Endodermal cell (in vitro differentiated cells): ENCODE data around the gene ETV6. TPM values are rescaled to one million over a fixed set of nuclear protein-coding genes. Genes with fewer than 3 reads are reported as not detected.

ENCODE experiments used
- DNase-seq: peaks from one replicate; pipeline ENCODE4 v3.0.0-alpha.2; 2017
- H3K27ac ChIP-seq: 2 replicates; pipeline ENCODE4 v1.5.1; 2013; ENCODE audit warnings: mild to moderate bottlenecking, low read depth, low read length, moderate library complexity
- H3K27me3 ChIP-seq: 2 replicates; pipeline ENCODE4 v1.6.1; 2013; ENCODE audit warnings: mild to moderate bottlenecking, low read length, moderate library complexity; ENCODE audit not compliant: insufficient read depth, control insufficient read depth, poor library complexity, severe bottlenecking
- H3K36me3 ChIP-seq: 2 replicates; pipeline ENCODE4 v1.7.0; 2013; ENCODE audit warnings: mild to moderate bottlenecking, low read length, moderate library complexity; ENCODE audit not compliant: control insufficient read depth, insufficient read depth
- H3K4me1 ChIP-seq: one replicate; pipeline ENCODE4 v1.7.0; 2013; ENCODE audit warnings: low read length; ENCODE audit not compliant: control insufficient read depth, insufficient read depth
- H3K4me3 ChIP-seq: 2 replicates; pipeline ENCODE4 v1.5.1; 2013; ENCODE audit warnings: mild to moderate bottlenecking, low read length, moderate library complexity
- H3K9ac ChIP-seq: 2 replicates; pipeline ENCODE4 v1.6.1; 2013; ENCODE audit warnings: mild to moderate bottlenecking, low read length, moderate library complexity; ENCODE audit not compliant: poor library complexity, severe bottlenecking; ENCODE audit errors: extremely low read depth
- H3K9me3 ChIP-seq: 2 replicates; pipeline ENCODE4 v1.6.1; 2013; ENCODE audit warnings: mild to moderate bottlenecking, low read length, moderate library complexity; ENCODE audit not compliant: control insufficient read depth
- H3K27ac Mint-ChIP-seq: 2 replicates; pipeline ENCODE4 v1.8.0; 2020; ENCODE audit warnings: mixed read lengths
- H3K27me3 Mint-ChIP-seq: 2 replicates; pipeline ENCODE4 v1.8.0; 2021; ENCODE audit warnings: mild to moderate bottlenecking, mixed read lengths; ENCODE audit not compliant: insufficient read depth
- H3K36me3 Mint-ChIP-seq: 2 replicates; pipeline ENCODE4 v1.8.0; 2020; ENCODE audit warnings: low read depth, mixed read lengths
- H3K4me1 Mint-ChIP-seq: 2 replicates; pipeline ENCODE4 v1.8.0; 2020; ENCODE audit warnings: mixed read lengths
- H3K4me3 Mint-ChIP-seq: 2 replicates; pipeline ENCODE4 v1.8.0; 2020; ENCODE audit warnings: mild to moderate bottlenecking, moderate library complexity, mixed read lengths
- H3K9me3 Mint-ChIP-seq: 2 replicates; pipeline ENCODE4 v1.8.0; 2020; ENCODE audit warnings: mild to moderate bottlenecking, mixed read lengths
- CTCF ChIP-seq: fragments of 200-600 bp; sonication (generic); conservative IDR thresholded peaks from 2 replicates; pipeline ENCODE4 v1.5.0; 2021; ENCODE audit warnings: antibody characterized with exemption, mild to moderate bottlenecking
- WGBS, 2 experiments: methylation state at CpG; one replicate each; pipeline versions ENCODE4 v1.1.5 to v1.1.7; 2013; ENCODE audit warnings: missing lambda C conversion rate in 2 of 2, mixed read lengths in 1 of 2; ENCODE audit not compliant: insufficient coverage in 1 of 2, insufficient read length in 1 of 2; 5-methylcytosine and 5-hydroxymethylcytosine counted together
- total RNA-seq, 2 donors: library from RNA; stranded (reverse); fragmentation: NEBNext Ultra II Directional in 1 of 2; extraction: Animal tissue kit (Norgen Biotek cat#: 25700) in 1 of 2; gene quantifications; 2 replicates in 1 of 2; 3 replicates in 1 of 2; pipeline ENCODE4 v1.2.1, GENCODE V29; 2021

Gene ETV6
- total RNA-seq, 2 donors from 2014 or later = 9.3 to 22.1 TPM

- Histone ChIP-seq H3K9ac (no peak overlapping the region), H3K4me1 (peaks cover 28% of the 10 kb centered on the region), H3K9me3 (no peaks in the 10 kb centered on the region), H3K27me3 (no peaks in the 10 kb centered on the region), H3K27ac (no peak overlapping the region), H3K4me3 (no peak overlapping the region), H3K36me3 (no peaks in the 10 kb centered on the region)
- no peak overlapping the region for H3K27ac Mint-ChIP-seq
- H3K4me3 Mint-ChIP-seq = no peak overlapping the region
- 99 to 100% methylated on average over 2 to 3 of the region's 3 CpGs for WGBS, 2 experiments
- no peak for TF ChIP-seq CTCF
- H3K4me1 Mint-ChIP-seq = peaks cover 22% of the 10 kb centered on the region
- H3K27me3 Mint-ChIP-seq = no peaks in the 10 kb centered on the region
- no peak for DNase-seq
- peaks cover 8% of the 10 kb centered on the region for H3K36me3 Mint-ChIP-seq
- H3K9me3 Mint-ChIP-seq = no peaks in the 10 kb centered on the region
Measured at GRCh38 chr12:11824736-11825135, 175.3 kb downstream of the ETV6 start.

- Histone ChIP-seq H3K27me3 (no peaks in the 10 kb centered on the region), H3K9me3 (no peaks in the 10 kb centered on the region), H3K9ac (no peak overlapping the region), H3K4me3 (no peak overlapping the region), H3K36me3 (no peaks in the 10 kb centered on the region), H3K27ac (no peak overlapping the region), H3K4me1 (peaks cover 28% of the 10 kb centered on the region)
- TF ChIP-seq CTCF = no peak
- H3K9me3 Mint-ChIP-seq = no peaks in the 10 kb centered on the region
- no peak for DNase-seq
- no peaks in the 10 kb centered on the region for H3K27me3 Mint-ChIP-seq
- no peak overlapping the region for H3K27ac Mint-ChIP-seq
- H3K36me3 Mint-ChIP-seq = peaks cover 8% of the 10 kb centered on the region
- 77 to 79% methylated on average over 7 of the region's 7 CpGs for WGBS, 2 experiments
- H3K4me1 Mint-ChIP-seq = peaks cover 22% of the 10 kb centered on the region
- no peak overlapping the region for H3K4me3 Mint-ChIP-seq
Measured at GRCh38 chr12:11825278-11825677, 175.8 kb downstream of the ETV6 start.

- Mint-ChIP-seq H3K36me3 (peaks cover 4% of the 10 kb centered on the region), H3K9me3 (no peaks in the 10 kb centered on the region), H3K4me3 (peak overlapping the region; percentile 29), H3K27me3 (no peaks in the 10 kb centered on the region), H3K4me1 (peaks cover 22% of the 10 kb centered on the region), H3K27ac (peak overlapping the region; percentile 60)
- Histone ChIP-seq H3K4me3 (peak overlapping the region; percentile 36), H3K27ac (peak overlapping the region; percentile 30), H3K9me3 (no peaks in the 10 kb centered on the region), H3K9ac (no peak overlapping the region), H3K4me1 (peaks cover 28% of the 10 kb centered on the region), H3K36me3 (no peaks in the 10 kb centered on the region), H3K27me3 (no peaks in the 10 kb centered on the region)
- 82% methylated on average over 3 of the region's 3 CpGs; no CpG with 5 or more reads in 1 of the 2 experiments for WGBS, 2 experiments
- no peak for TF ChIP-seq CTCF
- DNase-seq = peak; percentile 67
Measured at GRCh38 chr12:11826574-11826973, 177.1 kb downstream of the ETV6 start.
